Myocyte (in vitro differentiated cells): ENCODE measurements around the gene CEP162. TPM values are rescaled to one million over a fixed set of nuclear protein-coding genes. Genes with fewer than 3 reads are reported as not detected.
A peak's percentile ranks its signal among the peaks of the same experiment; 100 is the strongest.
"Not testable (repeated sequence)": the region's sequence is repeated elsewhere in the genome, so short reads cannot be mapped to it uniquely, and the experiment has no call there.

Experiments used
- DNase-seq: peaks from one replicate; pipeline ENCODE4 v3.0.0-alpha.2; 2012; ENCODE audit warnings: low read depth
- total RNA-seq: library from RNA; depleted of rRNA; stranded (reverse); fragments of >200 nt; gene quantifications from 2 replicates; pipeline ENCODE4 v1.2.3, GENCODE V29; 2014

CEP162 gene
- total RNA-seq, 1 donor from 2014 or later = 10.1 TPM

- no peak for DNase-seq
These were observed 133.7 kb downstream of the CEP162 start for GRCh38 chr6:84093441-84094435.

DNA sequence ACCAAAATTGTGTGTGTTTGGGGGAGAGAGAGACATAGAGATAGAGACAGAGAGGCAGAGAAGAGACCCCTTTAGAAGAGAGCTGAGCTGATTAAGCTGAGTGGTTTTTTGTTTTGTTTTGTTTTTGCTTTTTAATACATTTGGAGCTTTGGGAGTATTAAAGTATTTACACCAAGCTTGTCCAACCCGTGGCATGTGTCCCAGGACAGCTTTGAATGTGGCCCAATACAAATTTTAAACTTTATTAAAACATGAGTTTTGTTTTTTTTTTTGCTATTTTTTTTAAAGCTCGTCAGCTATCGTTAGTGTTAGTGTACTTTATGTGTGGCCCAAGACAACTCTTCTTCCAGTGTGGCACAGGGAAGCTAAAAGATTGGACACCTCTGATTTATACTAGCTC, 137.9 kb downstream of the CEP162 start:
- no peak for DNase-seq

DNA sequence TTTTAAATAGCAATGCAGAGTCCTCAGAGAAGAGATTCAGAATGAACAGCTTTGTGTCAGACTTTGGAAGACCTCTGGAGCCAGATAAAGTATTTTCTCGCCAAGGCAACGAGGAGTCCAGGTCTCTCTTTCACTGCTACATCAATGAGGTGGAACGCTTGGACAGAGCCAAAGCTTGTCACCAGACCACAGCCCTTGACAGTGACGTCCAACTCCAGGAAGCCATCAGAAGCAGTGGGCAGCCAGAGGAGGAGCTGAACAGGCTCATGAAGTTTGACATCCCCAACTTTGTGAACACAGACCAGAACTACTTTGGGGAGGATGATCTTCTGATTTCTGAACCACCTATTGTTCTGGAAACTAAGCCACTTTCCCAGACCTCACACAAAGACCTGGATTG, 138.4 kb downstream of the CEP162 start:
- no peak for DNase-seq

DNA sequence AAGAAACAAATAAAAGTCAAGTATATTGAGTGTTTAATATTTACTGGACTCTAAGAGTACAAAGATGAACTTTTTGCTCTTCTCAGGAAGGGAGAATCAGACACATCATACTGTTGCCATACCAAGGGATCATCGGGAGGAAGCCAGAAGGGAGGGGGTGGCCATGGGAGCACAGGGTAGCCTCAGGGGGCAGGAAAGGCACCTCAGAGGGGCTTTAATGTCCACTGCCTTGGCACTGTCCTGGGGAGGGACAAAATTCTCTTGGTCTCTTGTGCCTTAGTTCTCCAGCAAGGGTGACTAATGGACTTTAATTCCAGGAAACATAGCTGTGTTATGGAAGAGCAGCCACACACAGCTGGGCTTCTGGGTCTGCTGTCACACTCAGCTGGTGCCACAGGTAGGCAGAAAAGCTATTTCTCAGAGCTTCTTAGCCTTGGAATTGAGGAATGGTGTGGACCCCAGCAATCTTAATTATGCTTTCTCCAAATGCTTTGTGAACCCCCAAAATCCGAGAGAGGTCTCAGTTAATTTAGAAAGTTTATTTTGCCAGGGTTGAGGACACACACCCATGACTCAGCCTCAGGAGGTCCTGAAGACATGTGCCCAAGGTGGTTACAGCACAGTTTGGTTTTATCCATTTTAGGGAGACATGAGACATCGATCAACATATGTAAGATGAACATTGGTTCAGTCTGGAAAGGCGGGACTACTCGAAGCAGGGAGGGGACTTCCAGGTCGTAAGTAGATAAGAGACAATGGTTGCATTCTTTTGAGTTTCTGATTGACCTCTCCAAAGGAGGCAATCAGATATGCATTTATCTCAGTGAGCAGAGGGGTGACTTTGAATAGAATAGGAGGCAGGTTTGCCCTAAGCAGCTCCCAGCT, 140.7 kb downstream of the CEP162 start:
- no peak for DNase-seq

- no peak for DNase-seq
These were observed 141.4 kb downstream of the CEP162 start for GRCh38 chr6:84086056-84086455.

- not testable (repeated sequence) for DNase-seq
These were observed 142.7 kb downstream of the CEP162 start for GRCh38 chr6:84084705-84085104.

DNA sequence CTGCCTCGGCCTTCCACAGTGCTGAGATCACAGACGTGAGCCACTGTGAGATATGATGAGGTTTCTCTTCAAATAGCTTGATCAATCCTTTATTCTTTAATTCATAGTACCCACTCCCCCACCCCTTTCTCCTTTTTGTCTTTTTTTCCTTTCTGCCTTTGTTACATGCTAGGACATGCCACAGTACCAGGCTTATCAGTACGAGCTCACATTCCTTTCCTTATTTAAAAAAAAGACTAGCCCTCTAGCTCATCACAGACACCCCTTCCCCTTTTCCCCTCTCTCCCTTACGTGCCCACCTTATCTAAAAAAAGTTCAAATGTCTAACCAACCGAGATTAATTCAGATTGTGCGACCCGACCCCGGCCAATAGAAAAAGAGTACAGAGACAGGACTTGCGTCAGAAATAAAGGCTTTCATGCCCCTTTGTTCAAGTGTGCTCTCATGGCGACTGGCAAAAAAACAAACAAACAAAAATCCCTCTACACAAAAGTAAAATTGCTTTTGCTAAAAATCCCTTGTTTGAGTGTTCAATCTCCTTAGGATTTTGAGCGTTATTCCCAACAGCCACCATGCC, 144.7 kb downstream of the CEP162 start:
- DNase-seq = no peak

DNA sequence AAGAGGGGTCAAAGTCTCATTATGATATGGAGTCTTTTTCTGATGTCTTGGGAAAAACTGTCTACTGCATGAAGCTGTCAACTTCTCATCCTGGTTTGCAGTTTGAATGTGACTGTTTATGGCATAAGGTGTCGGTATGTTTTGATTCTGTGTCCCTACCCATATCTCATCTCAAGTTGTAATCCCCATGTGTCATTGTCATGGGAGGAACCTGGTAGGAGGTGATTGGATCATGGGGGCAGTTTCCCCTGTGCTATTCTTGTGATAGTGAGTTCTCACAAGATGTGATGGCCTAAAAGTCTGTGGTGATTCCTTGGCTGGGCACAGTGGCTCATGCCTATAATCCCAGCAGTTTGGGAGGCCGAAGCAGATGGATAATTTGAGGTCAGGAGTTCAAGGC, 146.2 kb downstream of the CEP162 start:
- no peak for DNase-seq

- DNase-seq = peak; percentile 96
These were observed 149.1 kb downstream of the CEP162 start for GRCh38 chr6:84078335-84078734.

DNA sequence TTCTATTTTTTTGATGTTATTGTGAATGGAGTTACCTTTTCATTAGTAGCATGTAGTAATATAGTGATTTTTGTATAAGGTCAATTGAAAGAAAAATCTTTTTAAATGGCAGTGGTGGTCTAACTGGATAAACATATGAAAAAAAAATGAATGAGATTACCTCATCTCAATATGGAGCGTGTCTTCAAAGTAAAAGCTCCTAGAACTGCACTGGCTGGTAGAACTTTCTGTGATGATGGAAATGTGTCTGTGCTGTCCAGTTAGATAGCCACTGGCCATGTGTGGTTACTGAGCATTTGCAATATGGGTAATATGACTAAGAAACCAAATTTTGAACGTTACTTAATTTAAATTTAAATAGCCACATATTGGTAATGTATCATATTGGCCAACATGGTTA, 149.8 kb downstream of the CEP162 start:
- DNase-seq = peak; percentile 30

DNA sequence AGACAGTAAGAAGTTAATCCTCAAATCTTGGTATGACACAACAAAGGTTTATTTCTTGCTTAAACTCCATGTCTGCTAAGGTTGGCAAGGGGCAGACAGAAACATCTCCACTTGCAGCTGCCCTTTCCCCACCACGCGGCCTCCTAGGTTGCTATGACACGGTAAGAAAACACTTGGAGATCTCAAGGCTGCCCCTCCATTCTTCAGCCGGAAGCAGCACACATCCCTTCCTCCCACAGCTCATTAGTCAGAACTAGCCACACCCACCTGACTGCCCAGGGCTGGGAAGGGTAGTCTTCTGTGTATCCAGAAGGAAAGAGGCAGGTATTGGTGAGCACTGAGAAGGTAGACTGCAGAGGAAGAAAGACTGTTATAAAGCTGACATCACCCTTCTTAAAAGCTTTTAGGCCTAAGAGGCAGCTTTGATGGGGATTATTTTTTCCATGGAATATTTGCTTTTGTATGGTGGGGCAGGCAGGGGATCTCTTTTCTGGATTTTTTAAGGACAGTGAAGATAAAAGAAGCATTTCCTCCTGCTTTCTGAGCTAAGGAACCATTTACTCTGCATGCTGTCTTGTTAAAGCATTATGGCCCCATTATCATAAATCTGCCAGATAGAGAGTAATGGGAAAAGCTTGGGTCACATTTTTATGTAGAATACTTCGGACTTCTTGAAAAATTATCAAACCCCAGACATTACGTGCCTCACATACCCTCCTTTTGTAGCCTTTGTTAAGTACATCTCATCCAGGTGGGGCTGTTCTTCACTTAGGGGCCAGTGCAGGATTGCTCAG, 152.3 kb downstream of the CEP162 start:
- DNase-seq = peak; percentile 88

Other genes with a start within 250 kb of the CEP162 start
- 7.0 and 8.5 TPM in 2 replicates for gene MRAP2, start 193.9 kb downstream of the CEP162 start, total RNA-seq